Epithelial cell of proximal tubule (primary cell): ENCODE results near the gene MVB12B. TPM values are rescaled to one million over a fixed set of nuclear protein-coding genes. Genes with fewer than 3 reads are reported as not detected.
A peak's percentile ranks its signal among the peaks of the same experiment; 100 is the strongest.

ENCODE experiments used
- DNase-seq: peaks from one replicate; pipeline ENCODE4 v3.0.0-alpha.2; 2011; ENCODE audit warnings: low read depth
- H3K4me3 ChIP-seq: 2 replicates; pipeline ENCODE4 v1.5.1; 2011; ENCODE audit warnings: low read depth, mild to moderate bottlenecking, low read length
- CTCF ChIP-seq: conservative IDR thresholded peaks from 2 replicates; pipeline ENCODE4 v1.5.1; 2012; ENCODE audit warnings: low read depth, mild to moderate bottlenecking, low read length
- total RNA-seq: library from RNA; depleted of rRNA; stranded (reverse); fragments of >200 nt; gene quantifications from 2 replicates; pipeline ENCODE4 v1.2.3, GENCODE V29; 2015

Gene MVB12B
- total RNA-seq, 1 donor from 2014 or later = 6.1 TPM

GRCh38 chr9:126296687-126297086, 29.9 kb upstream of the MVB12B start:
- no peak for DNase-seq
- no peak overlapping the region for H3K4me3 ChIP-seq
- no peak for TF ChIP-seq CTCF

- H3K4me3 ChIP-seq = no peak overlapping the region
- DNase-seq = no peak
- no peak for TF ChIP-seq CTCF
Measured at GRCh38 chr9:126297661-126298060, 29.0 kb upstream of the MVB12B start.

GRCh38 chr9:126298063-126298801, 28.4 kb upstream of the MVB12B start:
- no peak for DNase-seq
- no peak overlapping the region for H3K4me3 ChIP-seq
- no peak for TF ChIP-seq CTCF

- TF ChIP-seq CTCF = no peak
- DNase-seq = no peak
- H3K4me3 ChIP-seq = no peak overlapping the region
Measured at GRCh38 chr9:126299706-126300276, 26.8 kb upstream of the MVB12B start.

GRCh38 chr9:126301196-126301595, 25.4 kb upstream of the MVB12B start:
- H3K4me3 ChIP-seq = no peak overlapping the region
- no peak for TF ChIP-seq CTCF
- no peak for DNase-seq

GRCh38 chr9:126301985-126302603, 24.5 kb upstream of the MVB12B start:
- TF ChIP-seq CTCF = peak; percentile 85
- no peak overlapping the region for H3K4me3 ChIP-seq
- DNase-seq = no peak
